ENCODE data around the gene GAGE12E.
"Not testable (repeated sequence)": the region's sequence is repeated elsewhere in the genome, so short reads cannot be mapped to it uniquely, and the experiment has no call there.

The GAGE12E gene

GRCh38 chrX:49550989-49551388, at the start of gene GAGE12E:
GAGE12E (plus strand) TSS chrX:49551289; CDS start chrX:49552444, 1,155 bp downstream.
- not testable (repeated sequence) for DNase-seq

- DNase-seq = not testable (repeated sequence)
These were observed 19.2 kb upstream of the GAGE12E start, which contains the start of gene GAGE12C for GRCh38 chrX:49531877-49532276. GAGE12C (plus strand) TSS chrX:49532177; CDS start chrX:49533332, 1,155 bp downstream.

GRCh38 chrX:49541433-49541832, 9.7 kb upstream of the GAGE12E start, which contains the start of gene GAGE12D:
GAGE12D (plus strand) TSS chrX:49541733; CDS start chrX:49542888, 1,155 bp downstream.
- DNase-seq = not testable (repeated sequence)

GRCh38 chrX:49560542-49560941, 9.5 kb downstream of the GAGE12E start, which contains the start of gene GAGE12F:
GAGE12F (plus strand) TSS chrX:49560842; CDS start chrX:49561997, 1,155 bp downstream.
- not testable (repeated sequence) for DNase-seq

- DNase-seq = not testable (repeated sequence)
These were observed 17.6 kb downstream of the GAGE12E start for GRCh38 chrX:49568728-49569127.

GRCh38 chrX:49569152-49569551, 18.1 kb downstream of the GAGE12E start:
- not testable (repeated sequence) for DNase-seq

- not testable (repeated sequence) for DNase-seq
These were observed 19.0 kb downstream of the GAGE12E start, which contains the start of gene GAGE12G for GRCh38 chrX:49570100-49570499. GAGE12G (plus strand) TSS chrX:49570400; CDS start chrX:49571555, 1,155 bp downstream.

- DNase-seq = not testable (repeated sequence)
These were observed 28.6 kb downstream of the GAGE12E start, which contains the start of gene GAGE12H for GRCh38 chrX:49579649-49580048. GAGE12H (plus strand) TSS chrX:49579949; CDS start chrX:49581104, 1,155 bp downstream.

- DNase-seq = not testable (repeated sequence)
These were observed 38.1 kb downstream of the GAGE12E start, which contains the start of gene GAGE2A for GRCh38 chrX:49589196-49589595. GAGE2A (plus strand) TSS chrX:49589496; CDS start chrX:49590651, 1,155 bp downstream.

- not testable (repeated sequence) for DNase-seq
These were observed 38.8 kb downstream of the GAGE12E start for GRCh38 chrX:49589769-49590478.

- DNase-seq = not testable (repeated sequence)
These were observed 39.4 kb downstream of the GAGE12E start for GRCh38 chrX:49590488-49590887.

- not testable (repeated sequence) for DNase-seq
These were observed 47.6 kb downstream of the GAGE12E start, which contains the start of gene GAGE1 for GRCh38 chrX:49598720-49599119. GAGE1 (plus strand) TSS chrX:49599020; CDS start chrX:49600175, 1,155 bp downstream.

Data from NCI-H446 treated with DMSO at 0.1 percent for 48 hours (cell line).